ENCODE results near the gene ELF5.

The ELF5 gene

GRCh38 chr11:34513682-34514449 lies at the start of gene ELF5:
Gene ELF5 (minus strand): TSS chr11:34513794. CDS start chr11:34505749, 8,045 bp downstream.
- DNase-seq: no peak
- intact Hi-C loops (cut with DNase I): loop anchor here (5.0 kb wide), 1 partner anchor 33 kb away; no protein-coding TSS in a partner anchor

- no peak for DNase-seq
- intact Hi-C loops (cut with DNase I): no loop called here
Measured at GRCh38 chr11:34562976-34563375, 49.4 kb upstream of the ELF5 start.

- intact Hi-C loops (cut with DNase I): no loop called here
- DNase-seq: no peak
Measured at GRCh38 chr11:34560511-34560910, 46.9 kb upstream of the ELF5 start.

- intact Hi-C loops (cut with DNase I): no loop called here
- no peak for DNase-seq
Measured at GRCh38 chr11:34558673-34559072, 45.1 kb upstream of the ELF5 start.

GRCh38 chr11:34558211-34558610 lies 44.6 kb upstream of the ELF5 start:
- intact Hi-C loops (cut with DNase I): no loop called here
- DNase-seq: peak in 12 of 42 donors; percentile 8 to 61 (median 31)

GRCh38 chr11:34552270-34552669 lies 38.7 kb upstream of the ELF5 start:
- peak in 22 of 42 donors; percentile 9 to 46 (median 24) for DNase-seq
- intact Hi-C loops (cut with DNase I): no loop called here

GRCh38 chr11:34549271-34549670 lies 35.7 kb upstream of the ELF5 start:
- intact Hi-C loops (cut with DNase I): loop anchor here (5.0 kb wide), 1 partner anchor 37 kb away; the partner anchor contains the start of gene ELF5
- no peak for DNase-seq

- intact Hi-C loops (cut with DNase I): loop anchor here (5.0 kb wide), 1 partner anchor 36 kb away; the partner anchor contains the start of gene ELF5
- DNase-seq: no peak
Measured at GRCh38 chr11:34548278-34548677, 34.7 kb upstream of the ELF5 start.

- intact Hi-C loops (cut with DNase I): loop anchor here (5.0 kb wide), 1 partner anchor 34 kb away; the partner anchor contains the start of gene ELF5
- peak in 41 of 42 donors; percentile 11 to 88 (median 66) for DNase-seq
Measured at GRCh38 chr11:34546511-34547209, 33.1 kb upstream of the ELF5 start.

- intact Hi-C loops (cut with DNase I): no loop called here
- no peak for DNase-seq
Measured at GRCh38 chr11:34542089-34542488, 28.5 kb upstream of the ELF5 start.

- intact Hi-C loops (cut with DNase I): no loop called here
- DNase-seq: no peak
Measured at GRCh38 chr11:34540870-34541269, 27.3 kb upstream of the ELF5 start.

GRCh38 chr11:34537636-34538035 lies 24.0 kb upstream of the ELF5 start:
- intact Hi-C loops (cut with DNase I): no loop called here
- no peak for DNase-seq

GRCh38 chr11:34536056-34536455 lies 22.5 kb upstream of the ELF5 start:
- intact Hi-C loops (cut with DNase I): no loop called here
- no peak for DNase-seq

GRCh38 chr11:34534826-34535225 lies 21.2 kb upstream of the ELF5 start:
- intact Hi-C loops (cut with DNase I): no loop called here
- no peak for DNase-seq

- DNase-seq: no peak
- intact Hi-C loops (cut with DNase I): no loop called here
Measured at GRCh38 chr11:34531663-34532062, 18.1 kb upstream of the ELF5 start.

- DNase-seq: no peak
- intact Hi-C loops (cut with DNase I): no loop called here
Measured at GRCh38 chr11:34530545-34531234, 17.1 kb upstream of the ELF5 start.

GRCh38 chr11:34529643-34530042 lies 16.0 kb upstream of the ELF5 start:
- no peak for DNase-seq
- intact Hi-C loops (cut with DNase I): no loop called here

GRCh38 chr11:34528072-34528471 lies 14.5 kb upstream of the ELF5 start:
- intact Hi-C loops (cut with DNase I): no loop called here
- no peak for DNase-seq

- intact Hi-C loops (cut with DNase I): no loop called here
- DNase-seq: no peak
Measured at GRCh38 chr11:34525888-34526657, 12.5 kb upstream of the ELF5 start.
